Peyer's patch (tissue), 4 donors: Measurements from ENCODE around the gene EXOSC2.

ENCODE experiments used
- POLR2A ChIP-seq, 2 donors: fragments of 450-650 bp; IDR thresholded peaks; one replicate each; pipeline ENCODE4 v1.5.1; 2017; ENCODE audit warnings: antibody characterized with exemption in 2 of 2, mild to moderate bottlenecking in 2 of 2, moderate library complexity in 2 of 2
- TF ChIP-seq, protein P1 (sequence below), 6 experiments: fragments of 450-650 bp in 4 of 6; fragments of 200-600 bp in 2 of 6; sonication (generic) in 1 of 6; IDR thresholded peaks; one replicate each; pipeline ENCODE4 v1.5.1; 2017 to 2019; ENCODE audit warnings: antibody characterized with exemption in 6 of 6, mild to moderate bottlenecking in 3 of 6, moderate library complexity in 1 of 6

GRCh38 chr9:130746434-130747212, 53.0 kb downstream of the EXOSC2 start:
- TF ChIP-seq, protein P1, sequence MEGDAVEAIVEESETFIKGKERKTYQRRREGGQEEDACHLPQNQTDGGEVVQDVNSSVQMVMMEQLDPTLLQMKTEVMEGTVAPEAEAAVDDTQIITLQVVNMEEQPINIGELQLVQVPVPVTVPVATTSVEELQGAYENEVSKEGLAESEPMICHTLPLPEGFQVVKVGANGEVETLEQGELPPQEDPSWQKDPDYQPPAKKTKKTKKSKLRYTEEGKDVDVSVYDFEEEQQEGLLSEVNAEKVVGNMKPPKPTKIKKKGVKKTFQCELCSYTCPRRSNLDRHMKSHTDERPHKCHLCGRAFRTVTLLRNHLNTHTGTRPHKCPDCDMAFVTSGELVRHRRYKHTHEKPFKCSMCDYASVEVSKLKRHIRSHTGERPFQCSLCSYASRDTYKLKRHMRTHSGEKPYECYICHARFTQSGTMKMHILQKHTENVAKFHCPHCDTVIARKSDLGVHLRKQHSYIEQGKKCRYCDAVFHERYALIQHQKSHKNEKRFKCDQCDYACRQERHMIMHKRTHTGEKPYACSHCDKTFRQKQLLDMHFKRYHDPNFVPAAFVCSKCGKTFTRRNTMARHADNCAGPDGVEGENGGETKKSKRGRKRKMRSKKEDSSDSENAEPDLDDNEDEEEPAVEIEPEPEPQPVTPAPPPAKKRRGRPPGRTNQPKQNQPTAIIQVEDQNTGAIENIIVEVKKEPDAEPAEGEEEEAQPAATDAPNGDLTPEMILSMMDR (IDR thresholded peaks at IDR 0.05), result no peak
- no peak for TF ChIP-seq POLR2A (IDR thresholded peaks at IDR 0.05)
